ENCODE results near the gene ATF5.
"Not testable (repeated sequence)": the region's sequence is repeated elsewhere in the genome, so short reads cannot be mapped to it uniquely, and the experiment has no call there.

The ATF5 gene

GRCh38 chr19:49924004-49924880 lies 4.8 kb upstream of the ATF5 start:
- no peak for DNase-seq

GRCh38 chr19:49924881-49925210 lies 4.2 kb upstream of the ATF5 start:
- not testable (repeated sequence) for DNase-seq

DNA sequence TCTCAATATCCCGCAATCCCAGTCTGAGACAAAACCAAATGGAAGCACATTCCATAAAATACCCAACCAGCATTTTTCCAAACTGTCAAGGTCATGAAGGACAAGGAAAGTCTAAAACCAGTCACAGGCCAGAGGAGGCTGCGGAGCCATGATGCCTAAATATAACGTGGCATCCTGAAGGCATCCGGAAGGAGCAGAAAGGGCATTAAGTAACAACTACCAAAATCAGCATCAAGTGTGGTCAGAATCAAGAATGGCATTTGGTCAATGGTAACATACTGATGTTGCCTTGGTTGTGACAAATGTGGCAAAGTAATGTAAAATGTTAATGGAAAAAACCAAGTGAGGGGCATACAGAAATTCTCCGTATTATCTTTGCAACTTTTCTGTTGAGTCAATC lies 3.5 kb upstream of the ATF5 start:
- DNase-seq: no peak

GRCh38 chr19:49926515-49926914 lies 2.5 kb upstream of the ATF5 start:
- no peak for DNase-seq

- DNase-seq: no peak
These were observed 1.3 kb upstream of the ATF5 start for GRCh38 chr19:49927526-49928264.

DNA sequence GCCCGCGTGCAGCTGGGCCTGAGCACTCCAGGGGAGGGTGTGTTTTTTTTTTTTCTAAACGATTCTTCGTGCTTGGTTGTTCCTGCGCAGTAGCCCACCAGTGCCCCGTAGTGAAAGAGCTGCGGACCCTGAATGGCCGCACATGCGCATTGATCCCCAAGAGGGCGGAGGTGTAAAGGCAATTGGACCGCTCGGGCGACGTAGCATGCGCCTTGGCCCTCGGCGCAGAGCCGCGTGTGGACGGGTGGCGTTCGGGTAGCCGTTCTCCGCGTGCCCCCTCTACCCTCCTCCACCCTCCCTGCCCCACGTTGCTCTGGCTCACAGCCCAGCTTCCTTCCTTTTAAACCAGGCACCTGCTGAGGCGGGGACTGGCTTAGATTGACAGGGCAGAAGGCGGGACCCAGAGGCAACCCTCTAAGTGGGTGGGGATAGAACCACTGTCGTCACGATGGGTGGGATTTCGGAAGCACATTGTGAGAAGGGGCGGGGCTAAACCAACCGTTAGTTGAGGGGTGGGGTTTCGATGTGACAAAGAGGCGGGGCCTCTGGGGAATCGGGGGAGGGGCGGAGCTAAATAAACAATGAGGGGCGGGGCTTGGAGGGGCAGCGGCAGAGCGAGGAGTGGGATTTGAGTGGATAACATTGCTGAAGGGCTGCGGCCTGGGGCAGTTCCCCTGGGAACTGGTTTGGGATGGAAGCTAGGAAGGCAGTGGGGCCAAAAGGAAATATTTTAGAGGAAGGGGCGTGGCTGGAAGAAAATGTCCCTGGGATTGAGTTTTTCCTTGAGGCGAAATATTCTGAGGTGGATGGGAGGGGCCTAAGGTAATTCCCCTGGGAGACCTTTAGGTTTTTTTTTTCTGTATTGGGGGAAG lies 842 bp downstream of the ATF5 start:
- peak; percentile 93 to 97 for DNase-seq

GRCh38 chr19:49930483-49931011 lies 1.5 kb downstream of the ATF5 start:
- no peak for DNase-seq

GRCh38 chr19:49931293-49932040 lies 2.5 kb downstream of the ATF5 start:
- DNase-seq: no peak

DNA sequence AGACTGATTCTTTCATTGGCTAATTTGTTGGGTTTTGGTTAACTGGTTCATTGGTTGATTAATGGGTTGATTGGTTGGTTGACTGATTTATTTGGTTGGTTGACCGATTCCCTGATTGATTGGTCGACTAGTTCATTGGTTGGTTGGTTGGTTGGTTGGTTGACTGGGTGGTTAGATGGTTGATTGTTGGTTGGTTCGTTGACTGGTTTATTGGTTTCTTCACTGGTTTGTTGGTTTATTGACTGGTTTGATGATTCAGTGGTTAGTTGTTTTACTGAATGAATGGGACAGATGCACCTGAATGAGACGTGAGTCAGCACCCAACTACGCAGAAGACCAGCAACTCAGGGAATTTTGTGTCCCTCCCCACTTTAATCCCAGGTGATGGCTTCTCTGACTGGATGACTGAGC lies 3.0 kb downstream of the ATF5 start:
- no peak for DNase-seq

DNA sequence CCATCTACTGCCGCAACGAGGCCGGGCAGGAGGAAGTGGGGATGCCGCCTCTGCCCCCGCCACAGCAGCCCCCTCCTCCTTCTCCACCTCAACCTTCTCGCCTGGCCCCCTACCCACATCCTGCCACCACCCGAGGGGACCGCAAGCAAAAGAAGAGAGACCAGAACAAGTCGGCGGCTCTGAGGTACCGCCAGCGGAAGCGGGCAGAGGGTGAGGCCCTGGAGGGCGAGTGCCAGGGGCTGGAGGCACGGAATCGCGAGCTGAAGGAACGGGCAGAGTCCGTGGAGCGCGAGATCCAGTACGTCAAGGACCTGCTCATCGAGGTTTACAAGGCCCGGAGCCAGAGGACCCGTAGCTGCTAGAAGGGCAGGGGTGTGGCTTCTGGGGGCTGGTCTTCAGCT lies 3.7 kb downstream of the ATF5 start:
- DNase-seq: no peak

DNA sequence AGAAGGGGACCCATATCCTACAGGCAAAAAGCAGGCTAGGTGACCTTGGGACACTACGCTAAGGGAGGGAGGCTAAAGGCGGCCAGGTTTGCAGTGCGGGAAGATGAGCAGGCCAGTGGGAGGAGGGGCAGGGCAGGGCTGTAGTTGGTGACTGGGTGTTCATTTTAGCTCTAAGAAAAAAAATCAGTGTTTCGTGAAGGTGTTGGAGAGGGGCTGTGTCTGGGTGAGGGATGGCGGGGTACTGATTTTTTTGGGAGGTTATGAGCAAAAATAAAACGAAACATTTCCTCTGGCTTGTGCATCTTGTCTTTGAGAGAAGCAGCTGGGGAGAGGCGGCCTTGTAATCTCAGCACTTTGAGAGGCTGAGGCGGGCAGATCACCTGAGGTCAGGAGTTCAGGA lies 4.6 kb downstream of the ATF5 start:
- no peak for DNase-seq

- no peak for DNase-seq
These were observed 7.5 kb downstream of the ATF5 start for GRCh38 chr19:49936549-49936948.

- DNase-seq: peak; percentile 68 to 71
These were observed 8.9 kb downstream of the ATF5 start for GRCh38 chr19:49937750-49938381.

GRCh38 chr19:49938662-49939061 lies 9.7 kb downstream of the ATF5 start:
- DNase-seq: no peak

- DNase-seq: no peak
These were observed 10.9 kb downstream of the ATF5 start for GRCh38 chr19:49939721-49940481.

DNA sequence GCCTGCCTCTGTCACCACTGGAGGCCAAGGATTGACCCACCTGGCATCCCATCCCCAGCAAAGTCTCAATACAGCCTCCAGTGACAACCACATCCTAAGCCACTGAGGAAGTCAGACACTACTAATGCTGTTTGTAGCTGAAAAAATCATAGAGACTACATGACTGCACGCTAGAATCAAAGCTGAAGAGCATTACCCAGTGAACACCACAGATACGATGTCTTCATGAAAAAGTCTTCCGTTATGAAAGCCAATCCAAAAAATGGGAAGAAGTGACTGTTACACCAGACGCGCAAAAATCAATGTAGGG lies 11.4 kb downstream of the ATF5 start:
- no peak for DNase-seq

DNA sequence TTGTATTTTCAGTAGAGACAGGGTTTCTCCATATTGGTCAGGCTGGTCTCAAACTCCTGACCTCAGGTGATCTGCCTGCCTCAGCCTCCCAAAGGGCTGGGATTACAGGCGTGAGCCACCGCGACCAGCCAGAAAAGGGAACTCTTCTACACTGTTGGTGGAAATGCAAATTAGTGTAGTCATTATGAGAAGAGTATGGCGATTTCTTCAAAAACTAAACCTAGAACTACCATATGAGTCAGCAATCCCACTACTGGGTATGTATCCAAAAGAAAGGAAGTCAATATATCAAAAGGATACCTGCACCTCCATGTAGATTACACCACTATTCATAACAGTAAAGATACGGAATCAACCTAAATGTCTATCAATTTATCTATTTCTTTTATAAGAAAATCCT lies 15.6 kb downstream of the ATF5 start:
- not testable (repeated sequence) for DNase-seq

- DNase-seq: no peak
These were observed 17.4 kb downstream of the ATF5 start for GRCh38 chr19:49946415-49946814.

GRCh38 chr19:49949742-49950589 lies 21.0 kb downstream of the ATF5 start:
- DNase-seq: no peak

GRCh38 chr19:49950590-49950948 lies 21.6 kb downstream of the ATF5 start:
- DNase-seq: no peak

Measured in Kasumi-1 (cell line).